ENCODE results near the gene DAPK2. TPM values are rescaled to one million over a fixed set of nuclear protein-coding genes. Genes with fewer than 3 reads are reported as not detected.

DAPK2 gene
- total and polyA plus RNA-seq, 2 of the 13 experiments (the other 11 are each of a cell fraction or from before 2014, with no cell fraction given), result 0.33 to 0.63 TPM

GRCh38 chr15:63902671-63903035 is 143.6 kb downstream of the DAPK2 start (continued):
- TF ChIP-seq EP300 (IDR thresholded peaks at IDR 0.05; ENCODE audit: low read depth in 2 of 2, low read length in 2 of 2), result 0 out of 4 replicates have a peak, but pooled peaks of 1 of the 2 experiments have one; percentile 5
- no peak for TF ChIP-seq EP300 (CRISPR knock-in tag; IDR thresholded peaks at IDR 0.05; ENCODE audit: borderline replicate concordance)
- TF ChIP-seq PHF8 (CRISPR knock-in tag; IDR thresholded peaks at IDR 0.05), result no peak

- H3K4me2 ChIP-seq (ENCODE audit: low read depth, low read length), result no peak overlapping the region
- POLR2A ChIA-PET, result no interaction called here
- H3K4me3 ChIP-seq (replicated peaks in 1 of 3; ENCODE audit: insufficient read depth in 1 of 3, low read depth in 2 of 3, low read length in 3 of 3), result no peak overlapping the region
- WGBS (ENCODE audit: low lambda C conversion rate), result 51% methylated on average over 3 of the region's 3 CpGs
- no peaks in the 10 kb centered on the region for H3K79me2 ChIP-seq (ENCODE audit: insufficient read depth, low read length)
- no peak for TF ChIP-seq AGO1 (IDR thresholded peaks at IDR 0.05; ENCODE audit: low read depth, low read length, poor library complexity, severe bottlenecking)
- no peak for TF ChIP-seq ZNF850 (CRISPR knock-in tag; conservative IDR thresholded peaks at IDR 0.05)
- TF ChIP-seq ZMYM3 (CRISPR knock-in tag; IDR thresholded peaks at IDR 0.05), result peak; percentile 20; the same call in 1 of the 2 replicates
- peak; percentile 82 for TF ChIP-seq ZNF629 (CRISPR knock-in tag; conservative IDR thresholded peaks at IDR 0.05)
- peak; percentile 46; the same call in 1 of the 2 replicates for TF ChIP-seq CHD4 (IDR thresholded peaks at IDR 0.05; ENCODE audit: borderline replicate concordance, low read length)
- TF ChIP-seq, protein P1, sequence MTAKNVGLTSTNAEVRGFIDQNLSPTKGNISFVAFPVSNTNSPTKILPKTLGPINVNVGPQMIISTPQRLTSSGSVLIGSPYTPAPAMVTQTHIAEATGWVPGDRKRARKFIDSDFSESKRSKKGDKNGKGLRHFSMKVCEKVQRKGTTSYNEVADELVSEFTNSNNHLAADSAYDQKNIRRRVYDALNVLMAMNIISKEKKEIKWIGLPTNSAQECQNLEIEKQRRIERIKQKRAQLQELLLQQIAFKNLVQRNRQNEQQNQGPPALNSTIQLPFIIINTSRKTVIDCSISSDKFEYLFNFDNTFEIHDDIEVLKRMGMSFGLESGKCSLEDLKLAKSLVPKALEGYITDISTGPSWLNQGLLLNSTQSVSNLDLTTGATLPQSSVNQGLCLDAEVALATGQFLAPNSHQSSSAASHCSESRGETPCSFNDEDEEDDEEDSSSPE (CRISPR knock-in tag; IDR thresholded peaks at IDR 0.05), result no peak
- H3K27me3 ChIP-seq (ENCODE audit: control insufficient read depth in 1 of 2, insufficient read depth in 2 of 2, low read length in 2 of 2), result peaks cover 2 to 11% of the 10 kb centered on the region in 2 experiments; a peak in 3 of 5 replicates
- no peaks in the 10 kb centered on the region for H3K36me3 ChIP-seq (replicated peaks in 1 of 2; ENCODE audit: control insufficient read depth in 1 of 2, insufficient read depth in 2 of 2, low read length in 2 of 2)
- no TSS peak for BruUV-seq (replicated peaks)
- H3K9ac ChIP-seq (ENCODE audit: insufficient read depth, low read depth, low read length), result no peak overlapping the region
- DNase-seq (ENCODE audit: low spot score), result no peak
- no peaks in the 10 kb centered on the region for H3K9me3 ChIP-seq (ENCODE audit: low read length)
- H4K20me1 ChIP-seq (ENCODE audit: insufficient read depth, low read length), result no peaks in the 10 kb centered on the region
- in situ Hi-C loops (cut with HindIII; ENCODE audit: extremely low pct_ligation_motif_present, low pct_unique_long_range_greater_than_20kb), result no loop called here
- H3K4me1 ChIP-seq (ENCODE audit: insufficient read depth, low read length), result peaks cover 16% of the 10 kb centered on the region
- FAIRE-seq, result no peak
- intact Hi-C loops (cut with micrococcal nuclease; ENCODE audit: unreplicated experiment), result no loop called here
- CTCF ChIA-PET (ENCODE audit: low intra/inter-chr PET ratio, low total read pairs), result no interaction called here
- H3K27ac ChIP-seq (ENCODE audit: extremely low read length, insufficient read depth, low read length), result no peak overlapping the region
- no peak overlapping the region for H2AFZ ChIP-seq (ENCODE audit: low read length)
- ATAC-seq, result no peak
These were observed 144.2 kb downstream of the DAPK2 start for GRCh38 chr15:63901912-63902670.

Measured in HepG2 (cell line).